ENCODE measurements around the gene ZCWPW1.
"Not testable (repeated sequence)": the region's sequence is repeated elsewhere in the genome, so short reads cannot be mapped to it uniquely, and the experiment has no call there.

ZCWPW1 gene

GRCh38 chr7:100396421-100396982, 32.0 kb downstream of the ZCWPW1 start:
- no peaks in the 10 kb centered on the region for H3K9me3 ChIP-seq (ENCODE audit: low read length)
- H3K4me3 ChIP-seq (ENCODE audit: low read length) = no peak overlapping the region
- no peaks in the 10 kb centered on the region for H3K36me3 ChIP-seq (ENCODE audit: insufficient read depth, low read length)
- peaks cover 7% of the 10 kb centered on the region for H3K4me1 ChIP-seq (ENCODE audit: insufficient read depth, low read length)
- H3K27me3 ChIP-seq (ENCODE audit: insufficient read depth, low read length) = no peaks in the 10 kb centered on the region
- H2AFZ ChIP-seq (ENCODE audit: low read depth, low read length) = no peak overlapping the region

GRCh38 chr7:100394077-100394476, 34.4 kb downstream of the ZCWPW1 start:
- Histone ChIP-seq H3K4me1 (ENCODE audit: insufficient read depth, low read length) (peaks cover 7% of the 10 kb centered on the region), H3K27me3 (ENCODE audit: insufficient read depth, low read length) (no peaks in the 10 kb centered on the region), H3K36me3 (ENCODE audit: insufficient read depth, low read length) (no peaks in the 10 kb centered on the region), H3K9me3 (ENCODE audit: low read length) (no peaks in the 10 kb centered on the region), H2AFZ (ENCODE audit: low read depth, low read length) (no peak overlapping the region), H3K4me3 (ENCODE audit: low read length) (no peak overlapping the region)

GRCh38 chr7:100393233-100393905, 35.1 kb downstream of the ZCWPW1 start:
- Histone ChIP-seq H3K27me3 (ENCODE audit: insufficient read depth, low read length) (no peaks in the 10 kb centered on the region), H3K4me1 (ENCODE audit: insufficient read depth, low read length) (peaks cover 6% of the 10 kb centered on the region), H3K9me3 (ENCODE audit: low read length) (no peaks in the 10 kb centered on the region), H3K4me3 (ENCODE audit: low read length) (no peak overlapping the region), H2AFZ (ENCODE audit: low read depth, low read length) (no peak overlapping the region), H3K36me3 (ENCODE audit: insufficient read depth, low read length) (no peaks in the 10 kb centered on the region)

- no peaks in the 10 kb centered on the region for H3K27me3 ChIP-seq (ENCODE audit: insufficient read depth, low read length)
- no peak overlapping the region for H3K4me3 ChIP-seq (ENCODE audit: low read length)
- no peaks in the 10 kb centered on the region for H3K4me1 ChIP-seq (ENCODE audit: insufficient read depth, low read length)
- H3K9me3 ChIP-seq (ENCODE audit: low read length) = no peaks in the 10 kb centered on the region
- H2AFZ ChIP-seq (ENCODE audit: low read depth, low read length) = no peak overlapping the region
- no peaks in the 10 kb centered on the region for H3K36me3 ChIP-seq (ENCODE audit: insufficient read depth, low read length)
Observed at GRCh38 chr7:100390286-100391009, 38.1 kb downstream of the ZCWPW1 start.

- H2AFZ ChIP-seq (ENCODE audit: low read depth, low read length) = no peak overlapping the region
- no peaks in the 10 kb centered on the region for H3K4me1 ChIP-seq (ENCODE audit: insufficient read depth, low read length)
- no peak overlapping the region for H3K4me3 ChIP-seq (ENCODE audit: low read length)
- no peaks in the 10 kb centered on the region for H3K36me3 ChIP-seq (ENCODE audit: insufficient read depth, low read length)
- H3K27me3 ChIP-seq (ENCODE audit: insufficient read depth, low read length) = no peaks in the 10 kb centered on the region
- no peaks in the 10 kb centered on the region for H3K9me3 ChIP-seq (ENCODE audit: low read length)
Observed at GRCh38 chr7:100389437-100390088, 38.9 kb downstream of the ZCWPW1 start.

- Histone ChIP-seq H3K4me3 (ENCODE audit: low read length) (no peak overlapping the region), H3K27me3 (ENCODE audit: insufficient read depth, low read length) (no peaks in the 10 kb centered on the region), H2AFZ (ENCODE audit: low read depth, low read length) (no peak overlapping the region), H3K4me1 (ENCODE audit: insufficient read depth, low read length) (no peaks in the 10 kb centered on the region), H3K9me3 (ENCODE audit: low read length) (no peaks in the 10 kb centered on the region), H3K36me3 (ENCODE audit: insufficient read depth, low read length) (no peaks in the 10 kb centered on the region)
Observed at GRCh38 chr7:100387695-100388094, 40.8 kb downstream of the ZCWPW1 start.

- no peaks in the 10 kb centered on the region for H3K27me3 ChIP-seq (ENCODE audit: insufficient read depth, low read length)
- H3K9me3 ChIP-seq (ENCODE audit: low read length) = no peaks in the 10 kb centered on the region
- H2AFZ ChIP-seq (ENCODE audit: low read depth, low read length) = no peak overlapping the region
- no peak overlapping the region for H3K4me3 ChIP-seq (ENCODE audit: low read length)
- no peaks in the 10 kb centered on the region for H3K36me3 ChIP-seq (ENCODE audit: insufficient read depth, low read length)
- no peaks in the 10 kb centered on the region for H3K4me1 ChIP-seq (ENCODE audit: insufficient read depth, low read length)
Observed at GRCh38 chr7:100386940-100387339, 41.6 kb downstream of the ZCWPW1 start.

- Histone ChIP-seq H3K36me3 (ENCODE audit: insufficient read depth, low read length) (no peaks in the 10 kb centered on the region), H3K9me3 (ENCODE audit: low read length) (no peaks in the 10 kb centered on the region), H3K27me3 (ENCODE audit: insufficient read depth, low read length) (no peaks in the 10 kb centered on the region), H3K4me1 (ENCODE audit: insufficient read depth, low read length) (no peaks in the 10 kb centered on the region), H2AFZ (ENCODE audit: low read depth, low read length) (no peak overlapping the region), H3K4me3 (ENCODE audit: low read length) (no peak overlapping the region)
Observed at GRCh38 chr7:100384628-100385294, 43.7 kb downstream of the ZCWPW1 start.

- H2AFZ ChIP-seq (ENCODE audit: low read depth, low read length); H3K9me3 ChIP-seq (ENCODE audit: low read length); H3K4me1 ChIP-seq (ENCODE audit: insufficient read depth, low read length); H3K27me3 ChIP-seq (ENCODE audit: insufficient read depth, low read length); H3K4me3 ChIP-seq (ENCODE audit: low read length); H3K36me3 ChIP-seq (ENCODE audit: insufficient read depth, low read length): not testable (repeated sequence)
Observed at GRCh38 chr7:100382234-100382853, 46.2 kb downstream of the ZCWPW1 start.

- H3K9me3 ChIP-seq (ENCODE audit: low read length); H3K27me3 ChIP-seq (ENCODE audit: insufficient read depth, low read length); H3K36me3 ChIP-seq (ENCODE audit: insufficient read depth, low read length); H3K4me1 ChIP-seq (ENCODE audit: insufficient read depth, low read length); H3K4me3 ChIP-seq (ENCODE audit: low read length); H2AFZ ChIP-seq (ENCODE audit: low read depth, low read length): not testable (repeated sequence)
Observed at GRCh38 chr7:100381531-100382233, 46.8 kb downstream of the ZCWPW1 start.

- H3K27me3 ChIP-seq (ENCODE audit: insufficient read depth, low read length) = no peaks in the 10 kb centered on the region
- H3K4me1 ChIP-seq (ENCODE audit: insufficient read depth, low read length) = no peaks in the 10 kb centered on the region
- H3K9me3 ChIP-seq (ENCODE audit: low read length) = no peaks in the 10 kb centered on the region
- no peak overlapping the region for H2AFZ ChIP-seq (ENCODE audit: low read depth, low read length)
- no peak overlapping the region for H3K4me3 ChIP-seq (ENCODE audit: low read length)
- H3K36me3 ChIP-seq (ENCODE audit: insufficient read depth, low read length) = no peaks in the 10 kb centered on the region
Observed at GRCh38 chr7:100380196-100380595, 48.3 kb downstream of the ZCWPW1 start.

GRCh38 chr7:100378114-100378755, 50.3 kb downstream of the ZCWPW1 start:
- Histone ChIP-seq H3K36me3 (ENCODE audit: insufficient read depth, low read length) (no peaks in the 10 kb centered on the region), H3K4me1 (ENCODE audit: insufficient read depth, low read length) (peaks cover 5% of the 10 kb centered on the region), H2AFZ (ENCODE audit: low read depth, low read length) (no peak overlapping the region), H3K9me3 (ENCODE audit: low read length) (no peaks in the 10 kb centered on the region), H3K27me3 (ENCODE audit: insufficient read depth, low read length) (no peaks in the 10 kb centered on the region), H3K4me3 (ENCODE audit: low read length) (no peak overlapping the region)
